ENCODE measurements around the gene RAB11FIP4.

DNA sequence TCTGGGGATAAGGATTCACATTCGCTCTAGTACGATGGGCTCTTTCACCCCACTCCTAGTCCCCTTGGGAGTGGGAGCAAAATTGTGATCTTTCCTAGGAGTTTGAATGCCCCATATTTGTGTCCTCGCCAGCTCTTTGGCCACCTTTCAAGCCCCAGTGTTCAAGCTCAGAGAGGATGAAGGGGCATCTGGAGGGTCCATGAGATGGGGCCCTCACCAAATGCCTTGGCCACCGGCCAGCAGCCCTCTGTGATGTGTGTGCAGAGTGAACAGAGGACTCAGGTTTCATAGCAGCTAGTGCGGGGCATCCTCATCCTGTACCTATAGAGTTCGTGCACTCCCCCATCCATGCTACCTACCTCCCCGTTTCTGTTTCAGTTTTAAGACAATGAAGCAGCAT is 140.6 kb downstream of the RAB11FIP4 start:
- TF ChIP-seq, protein P1, sequence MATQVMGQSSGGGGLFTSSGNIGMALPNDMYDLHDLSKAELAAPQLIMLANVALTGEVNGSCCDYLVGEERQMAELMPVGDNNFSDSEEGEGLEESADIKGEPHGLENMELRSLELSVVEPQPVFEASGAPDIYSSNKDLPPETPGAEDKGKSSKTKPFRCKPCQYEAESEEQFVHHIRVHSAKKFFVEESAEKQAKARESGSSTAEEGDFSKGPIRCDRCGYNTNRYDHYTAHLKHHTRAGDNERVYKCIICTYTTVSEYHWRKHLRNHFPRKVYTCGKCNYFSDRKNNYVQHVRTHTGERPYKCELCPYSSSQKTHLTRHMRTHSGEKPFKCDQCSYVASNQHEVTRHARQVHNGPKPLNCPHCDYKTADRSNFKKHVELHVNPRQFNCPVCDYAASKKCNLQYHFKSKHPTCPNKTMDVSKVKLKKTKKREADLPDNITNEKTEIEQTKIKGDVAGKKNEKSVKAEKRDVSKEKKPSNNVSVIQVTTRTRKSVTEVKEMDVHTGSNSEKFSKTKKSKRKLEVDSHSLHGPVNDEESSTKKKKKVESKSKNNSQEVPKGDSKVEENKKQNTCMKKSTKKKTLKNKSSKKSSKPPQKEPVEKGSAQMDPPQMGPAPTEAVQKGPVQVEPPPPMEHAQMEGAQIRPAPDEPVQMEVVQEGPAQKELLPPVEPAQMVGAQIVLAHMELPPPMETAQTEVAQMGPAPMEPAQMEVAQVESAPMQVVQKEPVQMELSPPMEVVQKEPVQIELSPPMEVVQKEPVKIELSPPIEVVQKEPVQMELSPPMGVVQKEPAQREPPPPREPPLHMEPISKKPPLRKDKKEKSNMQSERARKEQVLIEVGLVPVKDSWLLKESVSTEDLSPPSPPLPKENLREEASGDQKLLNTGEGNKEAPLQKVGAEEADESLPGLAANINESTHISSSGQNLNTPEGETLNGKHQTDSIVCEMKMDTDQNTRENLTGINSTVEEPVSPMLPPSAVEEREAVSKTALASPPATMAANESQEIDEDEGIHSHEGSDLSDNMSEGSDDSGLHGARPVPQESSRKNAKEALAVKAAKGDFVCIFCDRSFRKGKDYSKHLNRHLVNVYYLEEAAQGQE (IDR thresholded peaks at IDR 0.05; ENCODE audit: insufficient replicate concordance, low read depth): no peak
- TF ChIP-seq POLR2AphosphoS5 (IDR thresholded peaks at IDR 0.05; ENCODE audit: low read depth): no peak
